HUES6 (cell line): ENCODE results near the gene USP13.
"Not testable (repeated sequence)": the region's sequence is repeated elsewhere in the genome, so short reads cannot be mapped to it uniquely, and the experiment has no call there.

Source experiments
- H3K27ac ChIP-seq: 2 replicates; pipeline ENCODE4 v1.7.0; 2013; ENCODE audit warnings: low read depth, mild to moderate bottlenecking, low read length, inconsistent platforms
- H3K27me3 ChIP-seq: 2 replicates; pipeline ENCODE4 v1.6.1; 2013; ENCODE audit warnings: low read length; ENCODE audit not compliant: control insufficient read depth, insufficient read depth
- H3K36me3 ChIP-seq: 2 replicates; pipeline ENCODE4 v1.6.1; 2013; ENCODE audit warnings: low read length; ENCODE audit not compliant: control insufficient read depth, insufficient read depth
- H3K4me1 ChIP-seq: 2 replicates; pipeline ENCODE4 v1.6.1; 2013; ENCODE audit warnings: low read length; ENCODE audit not compliant: control insufficient read depth, insufficient read depth
- H3K4me3 ChIP-seq: 2 replicates; pipeline ENCODE4 v1.5.1; 2013; ENCODE audit warnings: low read depth, low read length
- H3K9ac ChIP-seq: one replicate; pipeline ENCODE4 v1.6.1; 2013; ENCODE audit warnings: mild to moderate bottlenecking, low read length
- H3K9me3 ChIP-seq: 2 replicates; pipeline ENCODE4 v1.6.1; 2013; ENCODE audit warnings: low read depth, low read length; ENCODE audit not compliant: control insufficient read depth, insufficient read depth

Gene USP13

GRCh38 chr3:179677884-179678283, 25.0 kb downstream of the USP13 start:
- no peak overlapping the region for H3K27ac ChIP-seq
- no peaks in the 10 kb centered on the region for H3K27me3 ChIP-seq
- no peak overlapping the region for H3K4me3 ChIP-seq
- H3K9me3 ChIP-seq, result no peaks in the 10 kb centered on the region
- H3K9ac ChIP-seq, result no peak overlapping the region
- no peaks in the 10 kb centered on the region for H3K36me3 ChIP-seq
- peaks cover 17% of the 10 kb centered on the region for H3K4me1 ChIP-seq

- Histone ChIP-seq H3K27me3 (no peaks in the 10 kb centered on the region), H3K9ac (no peak overlapping the region), H3K4me1 (peaks cover 15% of the 10 kb centered on the region; the same call in 1 of the 2 replicates), H3K27ac (no peak overlapping the region), H3K4me3 (no peak overlapping the region), H3K9me3 (no peaks in the 10 kb centered on the region), H3K36me3 (peaks cover 6% of the 10 kb centered on the region; the same call in 1 of the 2 replicates)
Measured at GRCh38 chr3:179681492-179682263, 28.8 kb downstream of the USP13 start.

- Histone ChIP-seq H3K4me3 (no peak overlapping the region), H3K9ac (no peak overlapping the region), H3K27me3 (no peaks in the 10 kb centered on the region), H3K9me3 (no peaks in the 10 kb centered on the region), H3K36me3 (peaks cover 6% of the 10 kb centered on the region; the same call in 1 of the 2 replicates), H3K27ac (no peak overlapping the region), H3K4me1 (peaks cover 15% of the 10 kb centered on the region; the same call in 1 of the 2 replicates)
Measured at GRCh38 chr3:179682426-179683080, 29.7 kb downstream of the USP13 start.

GRCh38 chr3:179683286-179683685, 30.4 kb downstream of the USP13 start:
- H3K27me3 ChIP-seq, H3K27ac ChIP-seq, H3K36me3 ChIP-seq, H3K9ac ChIP-seq, H3K9me3 ChIP-seq, H3K4me3 ChIP-seq: not testable (repeated sequence)
- peaks cover 15% of the 10 kb centered on the region; the same call in 1 of the 2 replicates for H3K4me1 ChIP-seq

- H3K9ac ChIP-seq, result no peak overlapping the region
- H3K36me3 ChIP-seq, result peaks cover 17% of the 10 kb centered on the region; the same call in 1 of the 2 replicates
- H3K4me3 ChIP-seq, result no peak overlapping the region
- H3K27me3 ChIP-seq, result no peaks in the 10 kb centered on the region
- H3K27ac ChIP-seq, result no peak overlapping the region
- H3K4me1 ChIP-seq, result no peaks in the 10 kb centered on the region
- H3K9me3 ChIP-seq, result no peaks in the 10 kb centered on the region
Measured at GRCh38 chr3:179687967-179688535, 35.2 kb downstream of the USP13 start.

GRCh38 chr3:179688850-179689249, 36.0 kb downstream of the USP13 start:
- Histone ChIP-seq H3K27me3 (no peaks in the 10 kb centered on the region), H3K9me3 (no peaks in the 10 kb centered on the region), H3K4me1 (no peaks in the 10 kb centered on the region), H3K36me3 (peaks cover 17% of the 10 kb centered on the region; the same call in 1 of the 2 replicates), H3K9ac (no peak overlapping the region), H3K4me3 (no peak overlapping the region), H3K27ac (no peak overlapping the region)

- Histone ChIP-seq H3K9ac (no peak overlapping the region), H3K27me3 (no peaks in the 10 kb centered on the region), H3K9me3 (no peaks in the 10 kb centered on the region), H3K27ac (no peak overlapping the region), H3K4me3 (no peak overlapping the region), H3K4me1 (0 out of 2 replicates have a peak, but pooled peaks cover 7% of the 10 kb centered on the region), H3K36me3 (peaks cover 10% of the 10 kb centered on the region; the same call in 1 of the 2 replicates)
Measured at GRCh38 chr3:179694731-179695130, 41.9 kb downstream of the USP13 start.

- Histone ChIP-seq H3K36me3 (peaks cover 5% of the 10 kb centered on the region; the same call in 1 of the 2 replicates), H3K9me3 (no peaks in the 10 kb centered on the region), H3K4me3 (no peak overlapping the region), H3K27me3 (no peaks in the 10 kb centered on the region), H3K4me1 (peaks cover 10% of the 10 kb centered on the region; the same call in 1 of the 2 replicates), H3K9ac (no peak overlapping the region), H3K27ac (no peak overlapping the region)
Measured at GRCh38 chr3:179695672-179696313, 43.0 kb downstream of the USP13 start.

GRCh38 chr3:179697736-179698332, 45.0 kb downstream of the USP13 start:
- no peaks in the 10 kb centered on the region for H3K9me3 ChIP-seq
- H3K9ac ChIP-seq, result no peak overlapping the region
- no peak overlapping the region for H3K4me3 ChIP-seq
- H3K27ac ChIP-seq, result no peak overlapping the region
- H3K36me3 ChIP-seq, result no peaks in the 10 kb centered on the region
- H3K4me1 ChIP-seq, result peaks cover 16% of the 10 kb centered on the region
- no peaks in the 10 kb centered on the region for H3K27me3 ChIP-seq

GRCh38 chr3:179700716-179701115, 47.9 kb downstream of the USP13 start:
- no peak overlapping the region for H3K27ac ChIP-seq
- H3K9me3 ChIP-seq, result no peaks in the 10 kb centered on the region
- no peak overlapping the region for H3K9ac ChIP-seq
- H3K4me3 ChIP-seq, result no peak overlapping the region
- H3K27me3 ChIP-seq, result no peaks in the 10 kb centered on the region
- peaks cover 5% of the 10 kb centered on the region; the same call in 1 of the 2 replicates for H3K36me3 ChIP-seq
- peaks cover 16% of the 10 kb centered on the region for H3K4me1 ChIP-seq
